ENCODE data around the gene DYNLT4. TPM values are rescaled to one million over a fixed set of nuclear protein-coding genes. Genes with fewer than 3 reads are reported as not detected.
A peak's percentile ranks its signal among the peaks of the same experiment; 100 is the strongest.
"Not testable (repeated sequence)": the region's sequence is repeated elsewhere in the genome, so short reads cannot be mapped to it uniquely, and the experiment has no call there.

DYNLT4 gene
- total and polyA plus RNA-seq, 8 donors = 0.53 to 1.6 (median 0.93) TPM; not detected in 1

GRCh38 chr1:44828841-44829440 lies 21.8 kb upstream of the DYNLT4 start:
- H3K4me1 ChIP-seq = peaks cover 5 to 53% of the 10 kb centered on the region in 2 donors
- no peak for ATAC-seq
- intact Hi-C loops (cut with DNase I) = no loop called here
- no peaks in the 10 kb centered on the region for H3K27me3 ChIP-seq
- no peak overlapping the region for H3K4me3 ChIP-seq
- DNase-seq = peak in 1 of 4 donors; percentile 29
- no peaks in the 10 kb centered on the region for H3K36me3 ChIP-seq
- TF ChIP-seq CTCF (IDR thresholded peaks at IDR 0.05) = no peak
- H3K27ac ChIP-seq = no peak overlapping the region
- H3K9me3 ChIP-seq = no peaks in the 10 kb centered on the region

- DNase-seq (peak in 1 of 4 donors; percentile 27), ATAC-seq (no peak)
- no peak overlapping the region for H3K27ac ChIP-seq
- H3K27me3 ChIP-seq = no peaks in the 10 kb centered on the region
- H3K4me1 ChIP-seq = peaks cover 5 to 45% of the 10 kb centered on the region in 2 donors
- TF ChIP-seq CTCF (IDR thresholded peaks at IDR 0.05) = no peak
- H3K4me3 ChIP-seq = no peak overlapping the region
- H3K9me3 ChIP-seq = no peaks in the 10 kb centered on the region
- no peaks in the 10 kb centered on the region for H3K36me3 ChIP-seq
- intact Hi-C loops (cut with DNase I) = no loop called here
Observed at GRCh38 chr1:44828003-44828651, 21.0 kb upstream of the DYNLT4 start.

GRCh38 chr1:44827197-44828002 lies 20.2 kb upstream of the DYNLT4 start:
- no peaks in the 10 kb centered on the region for H3K9me3 ChIP-seq
- H3K27me3 ChIP-seq = no peaks in the 10 kb centered on the region
- no peak for TF ChIP-seq CTCF (IDR thresholded peaks at IDR 0.05)
- no peak overlapping the region for H3K4me3 ChIP-seq
- intact Hi-C loops (cut with DNase I) = no loop called here
- DNase-seq (peak in 1 of 4 donors; percentile 31), ATAC-seq (no peak)
- peak overlapping the region in 1 of 2 donors; percentile 66 for H3K27ac ChIP-seq
- H3K4me1 ChIP-seq = peaks cover 5 to 44% of the 10 kb centered on the region in 2 donors
- no peaks in the 10 kb centered on the region for H3K36me3 ChIP-seq

- Histone ChIP-seq H3K27ac (peak overlapping the region in 1 of 2 donors; percentile 66), H3K36me3 (no peaks in the 10 kb centered on the region), H3K9me3 (no peaks in the 10 kb centered on the region), H3K4me1 (peaks cover 4 to 41% of the 10 kb centered on the region in 2 donors), H3K27me3 (no peaks in the 10 kb centered on the region), H3K4me3 (no peak overlapping the region)
- peak; percentile 82 for ATAC-seq
- TF ChIP-seq CTCF (IDR thresholded peaks at IDR 0.05) = no peak
- intact Hi-C loops (cut with DNase I) = no loop called here
- DNase-seq = peak in 2 of 4 donors; percentile 85 to 91
Observed at GRCh38 chr1:44826375-44827196, 19.4 kb upstream of the DYNLT4 start.

GRCh38 chr1:44824392-44824791 lies 17.2 kb upstream of the DYNLT4 start:
- H3K4me3 ChIP-seq; H3K27me3 ChIP-seq; H3K27ac ChIP-seq; intact Hi-C loops (cut with DNase I); H3K36me3 ChIP-seq; H3K9me3 ChIP-seq; DNase-seq; ATAC-seq: not testable (repeated sequence)
- peaks cover 3 to 35% of the 10 kb centered on the region in 2 donors for H3K4me1 ChIP-seq

All from left lung (tissue), 10 donors.